ENCODE data around the gene RAPGEF1.

Gene RAPGEF1

GRCh38 chr9:131736431-131736830 lies 3.4 kb downstream of the RAPGEF1 start:
- no peak overlapping the region for H3K4me3 ChIP-seq (ENCODE audit: low read depth, low read length)
- no peak for DNase-seq (ENCODE audit: low read depth)
- TF ChIP-seq CTCF (IDR thresholded peaks at IDR 0.05; ENCODE audit: low read depth, low read length, missing control alignments), result no peak
- in situ Hi-C loops (cut with HindIII; ENCODE audit: low sequenced_read_pairs), result no loop called here

- in situ Hi-C loops (cut with HindIII; ENCODE audit: low sequenced_read_pairs), result no loop called here
- DNase-seq (ENCODE audit: low read depth), result no peak
- no peak for TF ChIP-seq CTCF (IDR thresholded peaks at IDR 0.05; ENCODE audit: low read depth, low read length, missing control alignments)
- no peak overlapping the region for H3K4me3 ChIP-seq (ENCODE audit: low read depth, low read length)
Observed at GRCh38 chr9:131735238-131736128, 4.4 kb downstream of the RAPGEF1 start.

GRCh38 chr9:131734781-131735180 lies 5.1 kb downstream of the RAPGEF1 start:
- in situ Hi-C loops (cut with HindIII; ENCODE audit: low sequenced_read_pairs), result no loop called here
- no peak overlapping the region for H3K4me3 ChIP-seq (ENCODE audit: low read depth, low read length)
- no peak for TF ChIP-seq CTCF (IDR thresholded peaks at IDR 0.05; ENCODE audit: low read depth, low read length, missing control alignments)
- DNase-seq (ENCODE audit: low read depth), result no peak

- no peak for TF ChIP-seq CTCF (IDR thresholded peaks at IDR 0.05; ENCODE audit: low read depth, low read length, missing control alignments)
- no peak for DNase-seq (ENCODE audit: low read depth)
- in situ Hi-C loops (cut with HindIII; ENCODE audit: low sequenced_read_pairs), result no loop called here
- H3K4me3 ChIP-seq (ENCODE audit: low read depth, low read length), result no peak overlapping the region
Observed at GRCh38 chr9:131734165-131734610, 5.7 kb downstream of the RAPGEF1 start.

- H3K4me3 ChIP-seq (ENCODE audit: low read depth, low read length), result no peak overlapping the region
- in situ Hi-C loops (cut with HindIII; ENCODE audit: low sequenced_read_pairs), result no loop called here
- DNase-seq (ENCODE audit: low read depth), result peak; percentile 95
- no peak for TF ChIP-seq CTCF (IDR thresholded peaks at IDR 0.05; ENCODE audit: low read depth, low read length, missing control alignments)
Observed at GRCh38 chr9:131733541-131734061, 6.3 kb downstream of the RAPGEF1 start.

GRCh38 chr9:131732636-131733289 lies 7.1 kb downstream of the RAPGEF1 start:
- in situ Hi-C loops (cut with HindIII; ENCODE audit: low sequenced_read_pairs), result no loop called here
- no peak for TF ChIP-seq CTCF (IDR thresholded peaks at IDR 0.05; ENCODE audit: low read depth, low read length, missing control alignments)
- DNase-seq (ENCODE audit: low read depth), result no peak
- no peak overlapping the region for H3K4me3 ChIP-seq (ENCODE audit: low read depth, low read length)

All from astrocyte of the cerebellum (primary cell).